HepG2 (cell line): ENCODE results near the gene SRF. TPM values are rescaled to one million over a fixed set of nuclear protein-coding genes. Genes with fewer than 3 reads are reported as not detected.

Experiments used
- CBX5 ChIP-seq: sonication (generic); formaldehyde crosslinking; IDR thresholded peaks from 2 replicates; pipeline ENCODE4 v1.4.0; 2020; ENCODE audit warnings: missing genetic modification reagents, borderline replicate concordance
- CSRNP1 ChIP-seq: sonication (generic); formaldehyde crosslinking; IDR thresholded peaks from 2 replicates; pipeline ENCODE4 v1.8.1; 2023; ENCODE audit warnings: mild to moderate bottlenecking, missing genetic modification reagents
- CTCF ChIP-seq: sonication (generic); formaldehyde crosslinking; IDR thresholded peaks from 2 replicates; pipeline ENCODE4 v1.5.0; 2020; ENCODE audit warnings: mild to moderate bottlenecking, missing genetic modification reagents, moderate library complexity
- KMT2A ChIP-seq: sonication (generic); formaldehyde crosslinking; IDR thresholded peaks from 2 replicates; pipeline ENCODE4 v1.4.0; 2020; ENCODE audit warnings: missing genetic modification reagents
- MZF1 ChIP-seq: sonication (generic); formaldehyde crosslinking; IDR thresholded peaks from 2 replicates; pipeline ENCODE4 v1.8.1; 2023; ENCODE audit warnings: mild to moderate bottlenecking, missing genetic modification reagents, borderline replicate concordance
- NFRKB ChIP-seq: fragments of 450-650 bp; IDR thresholded peaks from 2 replicates; pipeline ENCODE4 v1.6.1; 2017
- SETDB1 ChIP-seq: sonication (generic); formaldehyde crosslinking; IDR thresholded peaks from 2 replicates; pipeline ENCODE4 v1.5.1; 2020; ENCODE audit warnings: missing genetic modification reagents, mild to moderate bottlenecking, borderline replicate concordance
- TBX2 ChIP-seq: sonication (generic); formaldehyde crosslinking; IDR thresholded peaks from 2 replicates; pipeline ENCODE4 v1.5.0; 2020; ENCODE audit warnings: missing genetic modification reagents, mild to moderate bottlenecking, borderline replicate concordance
- ZNF256 ChIP-seq: sonication (generic); formaldehyde crosslinking; conservative IDR thresholded peaks from 2 replicates; pipeline ENCODE4 v1.4.0; 2020; ENCODE audit warnings: missing genetic modification reagents
- ZNF280B ChIP-seq: sonication (generic); formaldehyde crosslinking; IDR thresholded peaks from 2 replicates; pipeline ENCODE4 v1.5.0; 2020; ENCODE audit warnings: missing genetic modification reagents, mild to moderate bottlenecking, borderline replicate concordance
- ZNF407 ChIP-seq: sonication (generic); formaldehyde crosslinking; IDR thresholded peaks from one replicate; pipeline ENCODE4 v1.5.1; 2020; ENCODE audit warnings: mild to moderate bottlenecking, missing genetic modification reagents; ENCODE audit errors: not compliant biosample characterization
- ZNF441 ChIP-seq: sonication (generic); formaldehyde crosslinking; IDR thresholded peaks from 2 replicates; pipeline ENCODE4 v1.7.0; 2021; ENCODE audit warnings: missing genetic modification reagents, borderline replicate concordance
- ZNF556 ChIP-seq: sonication (generic); formaldehyde crosslinking; IDR thresholded peaks from 2 replicates; pipeline ENCODE4 v1.4.0; 2020; ENCODE audit warnings: mild to moderate bottlenecking, missing genetic modification reagents, borderline replicate concordance
- ZNF607 ChIP-seq: sonication (generic); formaldehyde crosslinking; IDR thresholded peaks from 2 replicates; pipeline ENCODE4 v1.5.1; 2020; ENCODE audit warnings: missing genetic modification reagents, mild to moderate bottlenecking, borderline replicate concordance
- ZNF782 ChIP-seq: sonication (generic); formaldehyde crosslinking; IDR thresholded peaks from 2 replicates; pipeline ENCODE4 v1.4.0; 2020; ENCODE audit warnings: missing genetic modification reagents, mild to moderate bottlenecking, borderline replicate concordance
- polyA plus RNA-seq, 8 experiments: library from polyadenylated mRNA; depleted of rRNA in 3 of 8; stranded (reverse) in 7 of 8; unstranded in 1 of 8; fragments of >200 nt; fragmentation: Illumina TruSeq in 4 of 8; extraction: Trizol in 4 of 8; gene quantifications; 2 replicates each; pipeline versions ENCODE4 v1.2.1 to v1.2.3, GENCODE V29; 2011 to 2016; ENCODE audit warnings: low read depth in 4 of 8, missing spikeins in 1 of 8, mixed read lengths in 1 of 8; ENCODE audit not compliant: insufficient read depth in 1 of 8
- total RNA-seq, 5 experiments: library from RNA; depleted of rRNA; stranded (reverse); fragments of >200 nt; fragmentation: Illumina TruSeq; extraction: Trizol; gene quantifications; 2 replicates each; pipeline ENCODE4 v1.2.3, GENCODE V29; 2016; ENCODE audit warnings: low read depth in 1 of 5

Gene SRF
- total and polyA plus RNA-seq, 2 of the 13 experiments (the other 11 are each of a cell fraction or from before 2014, with no cell fraction given) = 25.5 to 44.1 TPM

GRCh38 chr6:43170417-43170930 is 595 bp upstream of the SRF start (continued):
- TF ChIP-seq ZNF407 (CRISPR knock-in tag) = peak; percentile 19
- no peak; the same call in 1 of the 2 replicates for TF ChIP-seq KMT2A (CRISPR knock-in tag)
- no peak for TF ChIP-seq MZF1 (CRISPR knock-in tag)
- TF ChIP-seq SETDB1 (CRISPR knock-in tag) = 0 out of 2 replicates have a peak, but pooled peaks have one; percentile 50
- TF ChIP-seq NFRKB = no peak
- TF ChIP-seq ZNF782 (CRISPR knock-in tag) = peak; percentile 84; the same call in 1 of the 2 replicates
- TF ChIP-seq ZNF280B (CRISPR knock-in tag) = peak; percentile 80; the same call in 1 of the 2 replicates
- TF ChIP-seq ZNF556 (CRISPR knock-in tag) = 0 out of 2 replicates have a peak, but pooled peaks have one; percentile 12
- TF ChIP-seq ZNF607 (CRISPR knock-in tag) = peak; percentile 89; the same call in 1 of the 2 replicates
- 0 out of 2 replicates have a peak, but pooled peaks have one; percentile 4 for TF ChIP-seq CTCF (CRISPR knock-in tag)
- TF ChIP-seq CBX5 (CRISPR knock-in tag) = no peak
- peak; percentile 66; the same call in 1 of the 2 replicates for TF ChIP-seq ZNF256
- no peak for TF ChIP-seq ZNF441 (CRISPR knock-in tag)
- TF ChIP-seq CSRNP1 (CRISPR knock-in tag) = peak; percentile 68; the same call in 1 of the 2 replicates
- TF ChIP-seq TBX2 (CRISPR knock-in tag) = 0 out of 2 replicates have a peak, but pooled peaks have one; percentile 44
